HG03175 (cell line): ENCODE results near the gene RNF214.
"Not testable (repeated sequence)": the region's sequence is repeated elsewhere in the genome, so short reads cannot be mapped to it uniquely, and the experiment has no call there.

Experiments
- ATAC-seq: cut with Tn5 transposase; IDR thresholded peaks from one replicate; pipeline ENCODE4 v1.9.1; 2021; ENCODE audit warnings: mild to moderate bottlenecking, moderate library complexity; ENCODE audit not compliant: unreplicated experiment

Gene RNF214

GRCh38 chr11:117197516-117198456 is 34.7 kb upstream of the RNF214 start:
- no peak for ATAC-seq

- ATAC-seq: no peak
Observed at GRCh38 chr11:117198613-117199012, 33.9 kb upstream of the RNF214 start.

GRCh38 chr11:117199053-117199915 is 33.2 kb upstream of the RNF214 start, which contains the start of gene TAGLN:
Gene TAGLN, plus strand, starts transcription at chr11:117199370. Its CDS starts 3,644 bp downstream, at chr11:117203014.
- ATAC-seq: no peak

GRCh38 chr11:117199916-117200812 is 32.3 kb upstream of the RNF214 start:
- ATAC-seq: no peak

GRCh38 chr11:117200813-117201657 is 31.4 kb upstream of the RNF214 start:
- no peak for ATAC-seq

GRCh38 chr11:117201658-117202305 is 30.7 kb upstream of the RNF214 start:
- ATAC-seq: no peak

GRCh38 chr11:117202386-117203068 is 29.9 kb upstream of the RNF214 start:
- no peak for ATAC-seq

GRCh38 chr11:117203069-117203407 is 29.4 kb upstream of the RNF214 start:
- no peak for ATAC-seq

- ATAC-seq: no peak
Observed at GRCh38 chr11:117204283-117205080, 28.0 kb upstream of the RNF214 start.

GRCh38 chr11:117205211-117205818 is 27.2 kb upstream of the RNF214 start:
- no peak for ATAC-seq

- not testable (repeated sequence) for ATAC-seq
Observed at GRCh38 chr11:117206111-117206510, 26.4 kb upstream of the RNF214 start.

GRCh38 chr11:117206859-117207258 is 25.6 kb upstream of the RNF214 start:
- not testable (repeated sequence) for ATAC-seq

- ATAC-seq: not testable (repeated sequence)
Observed at GRCh38 chr11:117207481-117207880, 25.0 kb upstream of the RNF214 start.

GRCh38 chr11:117208710-117209109 is 23.8 kb upstream of the RNF214 start:
- ATAC-seq: not testable (repeated sequence)

GRCh38 chr11:117209351-117210125 is 22.9 kb upstream of the RNF214 start:
- not testable (repeated sequence) for ATAC-seq

- ATAC-seq: no peak
Observed at GRCh38 chr11:117210620-117211019, 21.9 kb upstream of the RNF214 start.
